ENCODE measurements around the gene SLC1A3.

DNA sequence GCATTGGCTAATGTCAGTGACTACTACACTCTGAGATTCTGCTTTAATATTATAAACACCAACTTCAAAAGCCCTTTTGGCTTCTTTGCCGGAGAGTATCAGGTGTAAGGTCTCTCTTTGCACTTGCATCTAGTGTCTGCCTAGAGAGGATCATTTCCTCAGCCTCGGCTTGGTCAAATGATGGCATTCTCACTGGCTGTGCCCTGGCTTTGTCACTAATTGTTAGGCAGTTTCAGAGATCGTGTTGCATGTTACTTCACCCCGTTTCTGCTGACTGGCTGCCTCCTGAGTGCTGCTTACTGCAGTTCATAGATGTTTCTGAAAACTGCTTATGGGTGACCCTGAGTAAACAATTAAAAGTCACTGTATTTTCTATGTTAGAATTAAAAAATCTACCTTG, 48.8 kb downstream of the SLC1A3 start:
- TF ChIP-seq POLR2A (IDR thresholded peaks at IDR 0.05): no peak
- no peak for TF ChIP-seq CTCF (IDR thresholded peaks at IDR 0.05)

Data from uterus (tissue), 2 donors.